ENCODE data around the gene SLC44A1. TPM values are rescaled to one million over a fixed set of nuclear protein-coding genes. Genes with fewer than 3 reads are reported as not detected.

The SLC44A1 gene
- total RNA-seq, 1 donor from 2014 or later: 48.7 TPM

GRCh38 chr9:105447386-105447813, 202.9 kb downstream of the SLC44A1 start:
- no peak for TF ChIP-seq CTCF (IDR thresholded peaks at IDR 0.05; ENCODE audit: unreplicated experiment)
- H3K27ac Mint-ChIP-seq: peak overlapping the region; percentile 95
- DNase-seq (ENCODE audit: low spot score, unreplicated experiment): no peak
- H3K4me3 Mint-ChIP-seq (ENCODE audit: low read depth): peak overlapping the region; percentile 90
- peaks cover 2% of the 10 kb centered on the region for H3K36me3 Mint-ChIP-seq (ENCODE audit: insufficient read depth)
- H3K4me1 Mint-ChIP-seq (ENCODE audit: low read depth): peaks cover 33% of the 10 kb centered on the region
- H3K27me3 Mint-ChIP-seq: no peaks in the 10 kb centered on the region
- H3K9me3 Mint-ChIP-seq (ENCODE audit: low read depth): no peaks in the 10 kb centered on the region

- peak within 1 kb of the TSS; percentile 97 for H3K27ac Mint-ChIP-seq
- H3K9me3 Mint-ChIP-seq (ENCODE audit: low read depth): no peaks in the 10 kb centered on the region
- TF ChIP-seq CTCF (IDR thresholded peaks at IDR 0.05; ENCODE audit: unreplicated experiment): no peak
- peak; percentile 85 for DNase-seq (ENCODE audit: low spot score, unreplicated experiment)
- H3K36me3 Mint-ChIP-seq (ENCODE audit: insufficient read depth): peaks cover 2% of the 10 kb centered on the region
- peak within 1 kb of the TSS; percentile 90 for H3K4me3 Mint-ChIP-seq (ENCODE audit: low read depth)
- no peaks in the 10 kb centered on the region for H3K27me3 Mint-ChIP-seq
- H3K4me1 Mint-ChIP-seq (ENCODE audit: low read depth): peaks cover 35% of the 10 kb centered on the region
These were observed 203.7 kb downstream of the SLC44A1 start, which contains the start of gene FSD1L for GRCh38 chr9:105447814-105448812. TSS of gene FSD1L (plus strand) at chr9:105448034. CDS start at chr9:105448221, 187 bp downstream.

- Mint-ChIP-seq H3K4me1 (ENCODE audit: low read depth) (peaks cover 37% of the 10 kb centered on the region), H3K27me3 (no peaks in the 10 kb centered on the region), H3K4me3 (ENCODE audit: low read depth) (peak overlapping the region; percentile 90), H3K27ac (peak overlapping the region; percentile 97), H3K9me3 (ENCODE audit: low read depth) (no peaks in the 10 kb centered on the region), H3K36me3 (ENCODE audit: insufficient read depth) (peaks cover 2% of the 10 kb centered on the region)
- TF ChIP-seq CTCF (IDR thresholded peaks at IDR 0.05; ENCODE audit: unreplicated experiment): no peak
- no peak for DNase-seq (ENCODE audit: low spot score, unreplicated experiment)
These were observed 204.6 kb downstream of the SLC44A1 start for GRCh38 chr9:105449081-105449480.

GRCh38 chr9:105452185-105452584, 207.7 kb downstream of the SLC44A1 start:
- Mint-ChIP-seq H3K36me3 (ENCODE audit: insufficient read depth) (peaks cover 4% of the 10 kb centered on the region), H3K4me3 (ENCODE audit: low read depth) (no peak overlapping the region)

More at GRCh38 chr9:105452185-105452584, 207.7 kb downstream of the SLC44A1 start:
- DNase-seq (ENCODE audit: low spot score, unreplicated experiment): no peak
- no peak for TF ChIP-seq CTCF (IDR thresholded peaks at IDR 0.05; ENCODE audit: unreplicated experiment)
- Mint-ChIP-seq H3K4me1 (ENCODE audit: low read depth) (peaks cover 56% of the 10 kb centered on the region), H3K27ac (no peak overlapping the region), H3K27me3 (no peaks in the 10 kb centered on the region), H3K9me3 (ENCODE audit: low read depth) (no peaks in the 10 kb centered on the region)
